Inflammatory macrophage (primary cell): Measurements from ENCODE around the gene IL20.
"Not testable (repeated sequence)": the region's sequence is repeated elsewhere in the genome, so short reads cannot be mapped to it uniquely, and the experiment has no call there.

Experiments used
- DNase-seq, 2 donors: peaks; one replicate each; pipeline ENCODE4 v3.0.0-alpha.2; 2020 to 2022

The IL20 gene

GRCh38 chr1:206843626-206844025, 21.8 kb upstream of the IL20 start:
- no peak for DNase-seq

DNA sequence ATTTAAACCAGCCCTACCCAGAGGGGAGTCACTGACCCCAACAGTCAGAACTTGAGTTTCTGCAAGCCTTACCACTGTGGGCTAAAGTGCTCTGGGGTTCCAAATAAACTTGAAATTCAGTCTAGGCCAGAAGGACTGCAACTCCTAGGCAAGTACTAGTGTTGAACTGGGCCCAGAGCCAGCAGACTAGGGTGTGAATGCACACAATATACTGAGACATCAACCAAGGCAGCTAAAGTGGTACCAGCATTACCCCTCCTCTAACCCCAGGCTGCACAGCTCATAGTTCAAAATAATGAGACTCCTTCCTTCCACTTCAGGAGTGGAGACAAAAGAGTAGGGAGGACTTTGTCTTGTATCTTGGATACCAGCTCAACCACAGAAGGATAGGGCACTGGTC, 18.9 kb upstream of the IL20 start:
- DNase-seq: no peak

DNA sequence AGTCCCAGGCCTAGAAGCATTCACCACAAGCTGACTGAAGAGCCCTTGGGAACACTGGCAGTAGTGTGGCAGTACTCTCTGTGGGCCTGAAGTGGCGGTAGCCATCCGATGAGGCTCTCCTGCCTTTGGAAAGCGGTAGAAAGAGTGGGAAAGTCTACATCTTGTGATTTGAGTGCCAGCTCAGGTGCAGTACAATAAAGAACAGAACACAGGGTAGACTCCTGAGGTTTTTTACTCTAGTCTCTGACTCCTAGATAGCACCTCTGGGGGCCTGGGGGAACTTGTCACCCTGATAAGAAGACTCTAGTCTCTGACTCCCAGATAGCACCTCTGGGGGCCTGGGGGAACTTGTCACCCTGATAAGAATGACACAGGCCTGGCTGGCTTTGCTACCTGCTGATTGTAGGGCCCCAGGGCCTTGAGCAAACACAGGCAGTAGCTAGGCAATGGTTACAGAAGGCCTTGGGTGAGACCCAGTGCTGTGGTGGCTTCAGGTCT, 18.0 kb upstream of the IL20 start:
- DNase-seq: no peak

- DNase-seq: no peak
Observed at GRCh38 chr1:206847946-206848345, 17.5 kb upstream of the IL20 start.

DNA sequence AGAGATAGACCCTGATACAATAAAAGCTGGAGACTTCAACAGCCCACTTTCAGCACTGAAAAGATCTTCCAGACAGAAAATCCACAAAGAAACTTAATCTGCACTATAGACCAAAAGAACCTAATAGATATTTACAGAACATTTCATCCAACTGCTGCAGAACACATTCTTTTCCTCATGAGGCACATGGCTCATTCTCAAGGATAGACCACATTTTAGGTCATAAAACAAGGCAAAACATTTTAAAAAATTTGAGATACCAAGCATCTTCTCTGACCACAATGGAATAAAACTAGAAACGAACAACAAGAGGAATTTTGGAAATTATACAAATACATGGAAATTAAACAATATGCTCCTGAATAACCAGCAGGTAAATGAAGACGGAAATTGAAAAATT, 15.0 kb upstream of the IL20 start:
- no peak for DNase-seq

- DNase-seq: peak; percentile 47 to 63
Observed at GRCh38 chr1:206851341-206852010, 13.9 kb upstream of the IL20 start.

- DNase-seq: not testable (repeated sequence)
Observed at GRCh38 chr1:206852662-206853061, 12.8 kb upstream of the IL20 start.

- DNase-seq: not testable (repeated sequence)
Observed at GRCh38 chr1:206853696-206854095, 11.7 kb upstream of the IL20 start.

GRCh38 chr1:206854401-206855129, 10.9 kb upstream of the IL20 start:
- peak in 1 of 2 donors; percentile 25 for DNase-seq

GRCh38 chr1:206855859-206856258, 9.6 kb upstream of the IL20 start:
- DNase-seq: peak; percentile 36 to 37

DNA sequence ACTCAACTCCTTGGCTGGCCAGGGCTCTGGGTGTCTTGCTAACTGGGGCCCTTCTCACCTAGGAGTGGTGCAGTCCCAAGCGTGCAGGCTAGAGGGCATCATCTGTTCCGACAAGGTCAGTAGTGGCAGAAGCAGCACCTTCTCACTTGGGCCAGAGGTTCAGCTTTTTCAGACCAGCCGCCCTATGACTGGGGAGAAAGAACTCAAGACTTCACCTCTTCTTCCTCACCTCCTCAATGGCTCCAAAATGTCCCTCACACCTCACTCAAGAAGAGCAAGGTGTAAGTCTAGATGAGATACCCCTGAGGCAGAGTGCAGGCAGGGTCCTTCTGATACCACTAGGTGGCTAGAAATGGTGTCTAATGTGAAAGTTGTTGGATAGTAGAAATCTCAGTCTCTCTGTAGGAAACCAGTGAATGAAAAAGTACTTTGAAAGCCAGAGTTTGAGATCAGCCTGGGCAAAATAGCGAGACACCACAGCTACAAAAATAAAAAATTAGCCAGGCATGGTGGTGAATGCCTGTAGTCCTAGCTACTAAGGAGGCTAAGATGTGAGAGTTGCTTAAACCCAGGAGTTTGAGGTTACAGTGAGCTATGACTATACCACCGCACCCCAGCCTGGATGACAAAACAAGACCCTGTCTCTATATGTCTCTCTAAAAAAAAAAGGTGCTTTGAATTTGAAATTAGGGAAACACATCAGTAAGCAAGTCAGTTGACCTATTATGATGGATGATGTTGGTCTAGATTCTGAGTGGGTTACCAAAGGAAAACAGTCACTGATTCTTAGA, 8.6 kb upstream of the IL20 start:
- no peak for DNase-seq

DNA sequence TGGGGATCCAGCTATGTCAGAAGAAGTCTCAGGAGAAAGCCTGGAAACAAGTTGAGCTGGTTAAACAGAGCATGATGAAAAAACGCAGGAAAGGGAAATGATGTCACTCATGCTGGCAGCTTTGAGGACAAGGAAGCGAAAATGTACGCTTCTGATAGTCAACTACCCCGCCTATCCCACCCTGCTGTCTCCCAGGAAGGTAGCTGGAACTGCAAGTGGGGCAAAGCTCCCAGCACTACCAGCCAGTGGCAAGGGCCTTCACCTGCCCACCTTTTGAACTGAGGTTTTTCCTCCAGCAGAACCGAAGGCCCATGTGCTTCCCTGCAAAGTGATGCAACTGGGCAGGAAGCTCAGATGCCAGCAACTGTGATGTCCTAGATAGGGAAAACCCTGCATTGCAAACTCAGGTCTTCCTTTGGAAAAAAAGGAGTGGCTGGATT, 6.3 kb upstream of the IL20 start:
- DNase-seq: peak; percentile 61 to 62

DNA sequence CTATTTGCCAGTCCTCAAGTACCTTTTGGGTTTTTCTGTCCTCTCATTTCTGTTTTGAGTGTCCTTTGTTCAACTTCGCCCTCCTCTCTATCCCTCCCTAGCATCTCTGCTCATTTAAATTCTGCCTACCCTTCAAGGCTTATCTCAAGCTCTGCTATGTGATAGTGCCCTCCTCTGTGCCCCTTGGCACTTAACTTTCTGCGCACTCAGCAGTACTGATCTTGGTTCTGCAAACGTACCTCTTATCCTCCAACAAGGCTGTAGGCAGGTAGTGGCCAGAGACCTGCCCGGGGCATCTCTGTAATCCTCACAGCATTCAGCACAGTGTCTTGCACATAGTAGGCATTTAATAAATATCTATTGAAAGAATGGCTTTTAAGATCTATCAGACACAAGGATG, 5.3 kb upstream of the IL20 start:
- no peak for DNase-seq

GRCh38 chr1:206863266-206863665, 2.2 kb upstream of the IL20 start:
- no peak for DNase-seq

GRCh38 chr1:206866062-206866461, 639 bp downstream of the IL20 start:
- no peak for DNase-seq

- DNase-seq: no peak
Observed at GRCh38 chr1:206867239-206867638, 1.8 kb downstream of the IL20 start.

GRCh38 chr1:206867716-206868115, 2.3 kb downstream of the IL20 start:
- DNase-seq: no peak

GRCh38 chr1:206868264-206868663, 2.8 kb downstream of the IL20 start:
- DNase-seq: no peak

- DNase-seq: no peak
Observed at GRCh38 chr1:206872139-206872538, 6.7 kb downstream of the IL20 start.

DNA sequence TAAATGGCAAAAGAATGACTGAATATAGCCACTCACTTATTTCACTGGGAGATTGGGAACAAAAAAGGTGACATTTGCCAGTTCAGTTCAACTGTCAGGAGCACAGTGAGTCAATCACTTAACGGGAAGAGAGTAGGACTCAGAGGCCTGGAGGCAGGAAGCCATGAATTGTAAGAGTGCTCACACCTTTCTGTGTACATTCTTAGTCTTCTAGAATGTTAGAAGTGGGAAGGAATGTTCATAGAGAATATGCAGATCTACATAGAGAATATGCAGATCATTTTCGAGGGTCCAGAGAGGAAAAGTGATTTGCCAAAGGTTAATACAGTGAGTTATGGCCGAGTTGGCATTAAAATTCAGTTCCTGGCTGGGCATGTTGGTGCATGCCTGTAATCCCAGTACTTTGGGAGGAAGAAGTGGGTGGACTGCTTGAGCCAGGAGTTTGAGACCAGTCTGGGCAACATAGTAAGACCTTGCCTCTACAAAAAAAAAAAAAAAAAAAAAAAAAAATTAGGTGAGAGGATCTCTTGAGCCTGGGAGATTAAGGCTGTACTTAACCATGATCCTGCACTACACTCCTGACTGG, 8.3 kb downstream of the IL20 start:
- DNase-seq: no peak

DNA sequence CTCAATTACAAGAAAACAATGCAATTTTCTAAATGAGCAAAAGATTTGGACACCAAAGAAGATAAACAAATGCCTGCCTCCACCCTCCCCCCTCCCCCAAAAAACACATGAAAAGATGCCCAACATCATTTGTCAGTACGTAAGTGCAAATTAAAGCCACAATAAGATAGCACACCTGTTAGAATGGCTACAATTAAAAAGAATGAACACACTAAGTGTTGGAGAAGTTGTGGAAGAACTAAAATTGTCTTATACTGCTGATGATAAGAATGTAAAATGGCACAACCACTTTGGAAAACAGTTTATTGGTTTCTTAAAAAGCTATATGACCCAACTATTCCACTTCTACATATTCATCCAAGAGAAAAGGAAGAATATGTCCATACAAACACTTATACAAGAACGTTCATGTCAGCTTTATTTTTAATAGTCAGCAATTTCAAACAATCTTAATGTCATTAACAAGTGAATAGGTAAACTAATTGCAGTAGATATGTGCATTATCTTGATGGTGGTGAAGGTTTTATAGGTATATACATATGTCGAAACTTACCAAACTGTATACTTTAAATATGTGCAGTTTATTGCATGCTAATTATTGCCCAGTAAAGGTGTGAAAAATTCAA, 10.4 kb downstream of the IL20 start:
- DNase-seq: no peak

GRCh38 chr1:206878456-206878855, 13.0 kb downstream of the IL20 start:
- DNase-seq: no peak
